Measurements from ENCODE around the gene FARS2.
A peak's percentile ranks its signal among the peaks of the same experiment; 100 is the strongest.

FARS2 gene

DNA sequence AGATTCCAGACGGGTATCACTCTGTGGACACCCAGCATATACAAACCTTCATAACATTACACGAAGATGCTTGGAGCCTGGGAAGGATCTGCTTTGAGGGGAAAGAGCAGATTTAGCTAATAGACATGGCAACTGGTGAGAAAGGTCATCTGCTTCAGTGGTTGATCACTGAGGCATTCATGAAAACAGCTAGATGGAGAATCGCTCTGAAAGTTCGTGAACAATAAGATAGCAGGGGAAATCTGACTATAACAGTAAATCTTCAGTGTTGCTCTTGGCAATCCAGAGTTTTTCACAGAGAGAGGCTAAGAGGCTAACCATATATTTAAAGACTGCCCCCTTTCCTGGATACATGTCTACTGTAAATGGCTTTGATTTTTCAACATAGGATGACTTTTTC lies 245.3 kb downstream of the FARS2 start:
- Histone ChIP-seq H3K79me2 (ENCODE audit: low read length) (no peaks in the 10 kb centered on the region), H3K36me3 (replicated peaks; ENCODE audit: low read depth, low read length) (no peaks in the 10 kb centered on the region), H3K4me2 (ENCODE audit: low read length) (peak overlapping the region; percentile 63), H3K27me3 (ENCODE audit: low read depth, low read length) (no peaks in the 10 kb centered on the region), H3K27ac (ENCODE audit: low read length) (no peak overlapping the region), H4K20me1 (ENCODE audit: insufficient read depth, low read length) (no peaks in the 10 kb centered on the region), H3K4me1 (ENCODE audit: low read length) (peaks cover 23% of the 10 kb centered on the region), H3K9ac (ENCODE audit: low read length) (peak overlapping the region; percentile 35; the same call in 1 of the 2 replicates), H3K4me3 (ENCODE audit: low read length) (0 out of 2 replicates have a peak overlapping the region, but pooled peaks have one; percentile 27), H2AFZ (ENCODE audit: low read depth, low read length) (no peak overlapping the region), H3K9me3 (ENCODE audit: insufficient read depth, low read length) (peaks cover 8% of the 10 kb centered on the region; the same call in 1 of the 2 replicates)
- TF ChIP-seq, protein P1, sequence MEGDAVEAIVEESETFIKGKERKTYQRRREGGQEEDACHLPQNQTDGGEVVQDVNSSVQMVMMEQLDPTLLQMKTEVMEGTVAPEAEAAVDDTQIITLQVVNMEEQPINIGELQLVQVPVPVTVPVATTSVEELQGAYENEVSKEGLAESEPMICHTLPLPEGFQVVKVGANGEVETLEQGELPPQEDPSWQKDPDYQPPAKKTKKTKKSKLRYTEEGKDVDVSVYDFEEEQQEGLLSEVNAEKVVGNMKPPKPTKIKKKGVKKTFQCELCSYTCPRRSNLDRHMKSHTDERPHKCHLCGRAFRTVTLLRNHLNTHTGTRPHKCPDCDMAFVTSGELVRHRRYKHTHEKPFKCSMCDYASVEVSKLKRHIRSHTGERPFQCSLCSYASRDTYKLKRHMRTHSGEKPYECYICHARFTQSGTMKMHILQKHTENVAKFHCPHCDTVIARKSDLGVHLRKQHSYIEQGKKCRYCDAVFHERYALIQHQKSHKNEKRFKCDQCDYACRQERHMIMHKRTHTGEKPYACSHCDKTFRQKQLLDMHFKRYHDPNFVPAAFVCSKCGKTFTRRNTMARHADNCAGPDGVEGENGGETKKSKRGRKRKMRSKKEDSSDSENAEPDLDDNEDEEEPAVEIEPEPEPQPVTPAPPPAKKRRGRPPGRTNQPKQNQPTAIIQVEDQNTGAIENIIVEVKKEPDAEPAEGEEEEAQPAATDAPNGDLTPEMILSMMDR (IDR thresholded peaks at IDR 0.05; ENCODE audit: low read depth, low read length): no peak

DNA sequence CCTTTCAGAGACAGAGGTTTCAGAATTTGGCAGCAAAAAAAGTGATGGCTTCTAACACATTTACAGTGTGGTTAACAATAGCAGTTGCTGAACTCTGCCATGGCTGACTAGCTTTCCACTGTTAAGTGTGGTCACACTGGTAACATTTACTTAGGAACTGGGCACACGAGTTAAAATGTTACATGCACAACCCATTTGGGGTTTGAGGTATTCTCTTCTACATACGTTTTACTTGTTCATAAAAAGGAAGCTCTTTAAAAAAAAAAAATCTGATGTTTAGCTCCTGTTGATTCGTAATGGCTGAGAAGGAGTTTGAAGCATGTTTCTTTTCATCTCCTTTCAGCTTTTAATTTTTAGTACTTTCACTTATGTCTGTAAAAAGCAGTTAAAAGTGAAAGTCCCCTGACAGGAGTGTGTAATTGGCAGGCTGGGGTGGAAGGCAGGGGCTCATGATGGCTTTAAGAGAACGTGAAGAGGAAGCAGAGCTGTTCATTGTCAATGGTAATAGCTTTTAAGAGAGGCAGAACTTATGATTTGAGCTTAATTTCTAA lies 245.9 kb downstream of the FARS2 start:
- H3K27ac ChIP-seq (ENCODE audit: low read length): no peak overlapping the region
- H3K36me3 ChIP-seq (replicated peaks; ENCODE audit: low read depth, low read length): no peaks in the 10 kb centered on the region
- H3K9ac ChIP-seq (ENCODE audit: low read length): peak overlapping the region; percentile 35; the same call in 1 of the 2 replicates
- no peaks in the 10 kb centered on the region for H4K20me1 ChIP-seq (ENCODE audit: insufficient read depth, low read length)
- H3K27me3 ChIP-seq (ENCODE audit: low read depth, low read length): no peaks in the 10 kb centered on the region
- H3K9me3 ChIP-seq (ENCODE audit: insufficient read depth, low read length): peaks cover 8% of the 10 kb centered on the region; the same call in 1 of the 2 replicates
- TF ChIP-seq, protein P1 (IDR thresholded peaks at IDR 0.05; ENCODE audit: low read depth, low read length): no peak
- no peak for TF ChIP-seq EZH2phosphoT487 (IDR thresholded peaks at IDR 0.05; ENCODE audit: low read depth)
- peak overlapping the region; percentile 27 for H3K4me3 ChIP-seq (ENCODE audit: low read length)
- H3K4me1 ChIP-seq (ENCODE audit: low read length): peaks cover 23% of the 10 kb centered on the region
- H3K79me2 ChIP-seq (ENCODE audit: low read length): no peaks in the 10 kb centered on the region
- H3K4me2 ChIP-seq (ENCODE audit: low read length): peak overlapping the region; percentile 63
- H2AFZ ChIP-seq (ENCODE audit: low read depth, low read length): no peak overlapping the region

DNA sequence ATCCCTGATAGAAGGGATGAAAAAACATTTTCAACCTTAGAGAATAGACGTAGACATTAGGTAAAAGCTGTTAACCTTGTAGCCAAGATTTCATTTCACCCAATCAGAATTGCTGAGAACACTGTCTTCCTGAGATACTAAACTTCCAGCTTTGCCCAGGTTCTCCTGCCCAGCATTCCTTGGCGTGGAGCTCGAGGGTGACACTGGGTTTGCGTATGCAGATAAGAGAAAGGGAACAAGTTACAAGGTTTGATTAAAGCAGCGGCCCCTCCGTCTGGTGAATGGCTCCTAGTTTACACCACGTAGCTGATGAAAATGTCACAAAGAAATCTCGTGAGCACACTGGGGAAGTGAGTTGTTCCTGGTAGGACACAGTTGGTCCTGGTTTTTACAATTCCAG lies 247.8 kb downstream of the FARS2 start:
- H3K4me1 ChIP-seq (ENCODE audit: low read length): peaks cover 33% of the 10 kb centered on the region
- no peak overlapping the region for H2AFZ ChIP-seq (ENCODE audit: low read depth, low read length)
- H3K4me3 ChIP-seq (ENCODE audit: low read length): no peak overlapping the region
- no peak overlapping the region for H3K27ac ChIP-seq (ENCODE audit: low read length)
- no peak for TF ChIP-seq EZH2phosphoT487 (IDR thresholded peaks at IDR 0.05; ENCODE audit: low read depth)
- H3K4me2 ChIP-seq (ENCODE audit: low read length): no peak overlapping the region
- H4K20me1 ChIP-seq (ENCODE audit: insufficient read depth, low read length): no peaks in the 10 kb centered on the region
- H3K79me2 ChIP-seq (ENCODE audit: low read length): no peaks in the 10 kb centered on the region
- no peak overlapping the region for H3K9ac ChIP-seq (ENCODE audit: low read length)
- no peaks in the 10 kb centered on the region for H3K36me3 ChIP-seq (replicated peaks; ENCODE audit: low read depth, low read length)
- H3K27me3 ChIP-seq (ENCODE audit: low read depth, low read length): no peaks in the 10 kb centered on the region
- H3K9me3 ChIP-seq (ENCODE audit: insufficient read depth, low read length): peaks cover 8% of the 10 kb centered on the region; the same call in 1 of the 2 replicates

DNA sequence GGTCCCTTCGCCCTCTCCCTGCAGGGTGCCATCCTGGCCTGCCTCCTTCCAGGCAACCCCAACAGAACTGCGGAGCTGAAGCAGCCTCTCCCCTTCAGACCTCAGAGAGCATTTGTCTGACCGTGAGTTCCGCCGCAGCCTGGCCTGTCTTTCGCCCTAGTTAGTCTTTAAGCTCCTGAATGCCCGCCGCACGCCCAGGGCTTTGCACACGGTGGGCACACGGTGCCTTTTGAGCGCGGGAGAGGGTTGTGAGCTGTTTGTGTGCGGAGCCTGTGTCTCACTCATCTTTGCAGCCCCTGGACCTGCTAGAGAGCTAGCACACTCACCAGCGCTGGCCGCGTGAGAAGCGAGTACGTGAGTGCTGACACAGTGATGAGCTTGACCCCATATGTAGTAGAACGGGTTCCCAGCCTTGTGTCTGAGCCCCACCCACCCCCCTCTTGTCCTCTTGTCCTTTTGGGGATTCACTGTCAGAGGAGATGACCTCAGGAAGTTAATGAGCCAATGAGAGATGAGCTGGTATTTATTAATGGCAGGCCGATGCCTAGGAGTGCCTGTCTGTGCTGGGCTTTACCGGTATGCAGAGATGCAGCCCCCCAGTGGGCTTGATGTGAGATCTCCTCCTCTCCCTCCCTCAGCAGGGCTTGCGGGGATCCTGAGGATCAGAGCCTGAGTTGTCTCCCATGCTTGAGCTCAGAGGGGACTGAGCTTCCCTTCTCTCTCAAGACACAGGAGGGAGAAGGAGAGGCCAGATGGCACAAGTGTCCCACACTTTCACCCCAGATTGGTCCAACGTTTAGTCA lies 249.2 kb downstream of the FARS2 start:
- Histone ChIP-seq H4K20me1 (ENCODE audit: insufficient read depth, low read length) (no peaks in the 10 kb centered on the region), H3K4me2 (ENCODE audit: low read length) (no peak overlapping the region), H3K9me3 (ENCODE audit: insufficient read depth, low read length) (peaks cover 8% of the 10 kb centered on the region; the same call in 1 of the 2 replicates), H3K27me3 (ENCODE audit: low read depth, low read length) (no peaks in the 10 kb centered on the region), H3K79me2 (ENCODE audit: low read length) (no peaks in the 10 kb centered on the region), H2AFZ (ENCODE audit: low read depth, low read length) (no peak overlapping the region), H3K36me3 (replicated peaks; ENCODE audit: low read depth, low read length) (no peaks in the 10 kb centered on the region), H3K4me1 (ENCODE audit: low read length) (peaks cover 46% of the 10 kb centered on the region), H3K9ac (ENCODE audit: low read length) (no peak overlapping the region), H3K4me3 (ENCODE audit: low read length) (no peak overlapping the region), H3K27ac (ENCODE audit: low read length) (no peak overlapping the region)
- TF ChIP-seq EZH2phosphoT487 (IDR thresholded peaks at IDR 0.05; ENCODE audit: low read depth): no peak
- TF ChIP-seq, protein P1 (IDR thresholded peaks at IDR 0.05; ENCODE audit: low read depth, low read length): no peak

Measured in OCI-LY3 (cell line).